NK-92 (cell line): ENCODE measurements around the gene GALNT16.
"Not testable (repeated sequence)": the region's sequence is repeated elsewhere in the genome, so short reads cannot be mapped to it uniquely, and the experiment has no call there.

Source experiments
- DNase-seq: peaks from one replicate; lab custom pipeline; 2025; ENCODE audit not compliant: unreplicated experiment; lab: John Stamatoyannopoulos, UW

Gene GALNT16

GRCh38 chr14:69259168-69259526, 811 bp upstream of the GALNT16 start:
- DNase-seq, result no peak

DNA sequence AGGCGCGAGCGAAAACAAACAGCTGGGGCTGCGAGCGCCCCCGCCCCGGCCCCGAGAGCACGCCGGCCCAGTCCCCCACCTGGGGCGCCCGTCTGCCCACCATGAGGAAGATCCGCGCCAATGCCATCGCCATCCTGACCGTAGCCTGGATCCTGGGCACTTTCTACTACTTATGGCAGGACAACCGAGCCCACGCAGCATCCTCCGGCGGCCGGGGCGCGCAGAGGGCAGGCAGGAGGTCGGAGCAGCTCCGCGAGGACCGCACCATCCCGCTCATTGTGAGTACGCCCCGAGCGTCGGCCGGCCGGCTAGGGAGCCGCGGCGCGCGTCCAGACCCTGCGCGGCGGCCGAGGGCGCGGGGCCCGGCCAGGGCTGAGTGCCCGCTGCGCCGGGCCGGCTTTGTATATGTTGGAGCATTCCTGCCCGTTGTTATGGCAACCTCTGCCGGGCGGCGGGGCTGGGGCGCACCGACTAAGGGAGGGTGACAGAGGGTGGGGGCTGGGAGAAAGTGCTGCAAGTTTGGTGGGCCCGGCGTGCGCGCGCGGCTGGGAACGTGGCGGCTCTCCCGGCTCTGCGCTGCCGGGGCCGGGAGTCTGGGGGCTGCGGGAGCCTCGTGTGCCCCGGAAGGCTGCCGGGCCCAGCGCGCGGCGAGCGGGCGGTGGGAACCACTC, 367 bp downstream of the GALNT16 start:
- no peak for DNase-seq

DNA sequence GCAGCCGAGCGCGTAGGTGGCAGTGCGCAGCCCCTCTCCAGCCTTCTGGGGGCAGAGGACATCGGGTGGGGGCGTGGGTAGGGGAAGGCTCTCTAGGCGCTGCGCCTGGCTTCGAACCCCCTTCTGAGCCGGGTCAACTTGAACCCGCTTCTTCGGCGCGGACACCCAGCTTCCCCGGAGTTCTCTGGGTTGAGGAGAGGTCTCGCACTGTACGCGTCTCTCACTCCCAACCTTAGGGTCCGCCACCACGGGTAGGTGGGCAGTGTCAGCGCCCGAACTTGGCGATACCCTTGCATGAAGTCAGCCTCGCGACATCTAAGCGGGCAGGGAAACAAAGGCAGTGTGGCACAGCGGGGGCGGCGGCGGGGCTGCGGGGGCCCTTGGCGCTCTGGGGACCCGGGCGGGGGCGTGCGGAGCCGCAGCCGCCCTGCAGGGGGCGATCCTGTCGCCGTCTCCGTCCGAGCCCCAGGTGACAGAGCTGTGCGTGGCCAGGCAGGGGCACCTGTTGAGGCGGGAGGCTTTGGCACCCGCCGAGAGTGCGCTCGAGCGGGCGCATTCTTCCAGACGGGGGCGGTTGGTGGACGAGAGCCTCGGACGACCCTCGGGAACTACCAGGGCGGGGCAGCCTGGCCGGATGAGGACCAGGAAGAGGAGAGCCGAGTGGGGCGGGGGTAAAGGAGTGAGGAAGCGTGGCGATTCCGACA, 1.1 kb downstream of the GALNT16 start:
- no peak for DNase-seq

GRCh38 chr14:69261761-69262331, 1.9 kb downstream of the GALNT16 start:
- DNase-seq, result no peak

- no peak for DNase-seq
These were observed 2.6 kb downstream of the GALNT16 start for GRCh38 chr14:69262516-69262915.

GRCh38 chr14:69263364-69263763, 3.4 kb downstream of the GALNT16 start:
- DNase-seq, result no peak

GRCh38 chr14:69263771-69264170, 3.8 kb downstream of the GALNT16 start:
- DNase-seq, result no peak

GRCh38 chr14:69266572-69267345, 6.8 kb downstream of the GALNT16 start:
- DNase-seq, result no peak

GRCh38 chr14:69267492-69267891, 7.5 kb downstream of the GALNT16 start:
- no peak for DNase-seq

- no peak for DNase-seq
These were observed 8.3 kb downstream of the GALNT16 start for GRCh38 chr14:69268223-69268622.

DNA sequence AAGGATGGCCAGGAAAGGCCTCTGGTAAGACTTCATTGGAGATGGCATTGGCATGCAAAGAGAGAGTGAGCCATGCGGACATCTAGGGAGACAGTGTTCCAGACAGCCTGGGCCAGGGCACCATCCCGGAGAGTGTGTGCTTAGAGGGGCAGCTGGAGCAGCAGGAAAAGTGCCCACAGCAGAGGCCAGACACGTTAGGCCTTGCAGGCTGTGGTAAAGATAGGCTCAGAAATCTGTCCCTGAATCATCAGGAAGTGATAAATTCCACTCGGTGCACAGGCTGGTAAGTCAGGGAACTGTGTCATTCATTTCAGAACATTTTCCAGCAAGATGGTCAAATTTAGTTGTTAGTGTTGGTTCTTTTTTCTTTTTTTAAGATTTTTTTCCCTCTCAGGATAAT, 8.8 kb downstream of the GALNT16 start:
- DNase-seq, result no peak

DNA sequence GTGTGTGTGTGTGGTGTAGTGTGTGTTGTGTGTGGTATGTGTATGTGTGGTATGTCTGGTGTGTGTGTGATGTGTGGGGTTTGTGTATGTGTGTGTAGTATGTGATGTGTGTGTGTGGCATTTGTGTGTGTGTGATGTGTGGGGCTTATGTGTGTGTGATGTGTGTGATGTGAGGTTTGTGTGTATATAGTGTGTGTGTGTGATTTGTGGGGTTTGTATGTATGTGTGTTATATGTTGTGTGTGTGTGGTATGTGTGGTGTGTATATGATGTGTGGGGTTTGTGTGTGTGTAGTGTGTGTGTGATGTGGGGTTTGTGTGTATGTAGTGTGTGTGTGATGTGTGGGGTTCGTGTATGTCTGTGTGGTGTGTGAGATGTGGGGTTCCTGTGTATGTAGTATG, 9.4 kb downstream of the GALNT16 start:
- DNase-seq, result no peak

GRCh38 chr14:69270097-69270496, 10.1 kb downstream of the GALNT16 start:
- DNase-seq, result no peak

DNA sequence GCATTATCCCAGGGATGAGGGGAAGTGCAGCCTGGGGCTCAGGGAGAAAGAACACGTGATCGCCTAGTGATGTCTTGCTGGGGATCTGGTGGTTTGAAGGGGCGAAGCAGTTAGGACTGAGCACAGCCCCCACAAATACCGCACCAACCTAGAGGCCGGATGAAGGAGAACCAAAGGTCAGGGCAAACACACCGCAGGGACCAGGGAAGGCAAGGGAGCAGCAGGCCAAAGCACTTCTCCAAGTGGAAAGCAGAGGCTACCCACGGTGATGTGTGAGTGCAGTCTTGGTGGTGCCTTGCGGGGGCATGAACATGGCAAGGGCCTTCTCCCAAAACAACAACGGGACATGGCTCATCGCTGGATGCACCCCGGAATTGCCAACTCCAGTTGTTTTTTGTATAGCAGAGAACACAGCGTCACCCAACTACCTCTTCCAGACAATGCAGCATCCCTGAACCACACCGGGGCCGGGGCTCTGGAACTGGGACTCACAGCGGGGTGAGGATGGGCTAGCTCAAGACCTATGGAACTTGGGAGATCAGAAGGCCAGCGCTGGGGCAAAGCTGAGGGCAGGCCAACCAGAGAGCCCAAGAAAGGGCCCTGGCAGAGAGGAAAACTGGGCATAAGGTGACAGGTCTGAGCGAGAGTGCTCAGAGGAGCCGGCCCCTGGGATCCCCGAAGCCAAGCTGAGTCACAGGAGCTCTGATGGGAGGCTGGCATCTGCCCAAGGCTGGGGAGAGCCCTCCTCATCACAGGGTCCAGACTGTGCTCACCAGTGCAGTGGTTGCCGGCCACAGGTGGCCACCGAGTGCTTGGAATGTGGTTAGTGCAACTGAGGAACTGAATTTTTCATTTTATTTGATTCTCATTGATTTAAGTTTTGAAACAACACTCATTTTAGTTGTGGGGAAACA, 11.1 kb downstream of the GALNT16 start:
- no peak for DNase-seq

GRCh38 chr14:69274321-69274720, 14.4 kb downstream of the GALNT16 start:
- no peak for DNase-seq

GRCh38 chr14:69275331-69275730, 15.4 kb downstream of the GALNT16 start:
- DNase-seq, result no peak

DNA sequence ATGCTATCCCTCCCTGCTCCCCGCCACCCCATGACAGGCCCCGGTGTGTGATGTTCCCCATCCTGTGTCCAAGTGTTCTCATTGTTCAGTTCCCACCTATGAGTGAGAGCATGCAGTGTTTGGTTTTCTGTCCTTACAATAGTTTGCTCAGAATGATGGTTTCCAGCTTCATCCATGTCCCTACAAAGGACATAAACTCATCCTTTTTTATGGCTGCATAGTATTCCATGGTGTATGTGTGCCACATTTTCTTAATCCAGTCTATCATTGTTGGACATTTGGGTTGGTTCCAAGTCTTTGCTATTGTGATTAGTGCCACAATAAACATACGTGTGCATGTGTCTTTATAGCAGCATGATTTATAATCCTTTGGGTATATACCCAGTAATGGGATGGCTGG, 17.4 kb downstream of the GALNT16 start:
- not testable (repeated sequence) for DNase-seq

DNA sequence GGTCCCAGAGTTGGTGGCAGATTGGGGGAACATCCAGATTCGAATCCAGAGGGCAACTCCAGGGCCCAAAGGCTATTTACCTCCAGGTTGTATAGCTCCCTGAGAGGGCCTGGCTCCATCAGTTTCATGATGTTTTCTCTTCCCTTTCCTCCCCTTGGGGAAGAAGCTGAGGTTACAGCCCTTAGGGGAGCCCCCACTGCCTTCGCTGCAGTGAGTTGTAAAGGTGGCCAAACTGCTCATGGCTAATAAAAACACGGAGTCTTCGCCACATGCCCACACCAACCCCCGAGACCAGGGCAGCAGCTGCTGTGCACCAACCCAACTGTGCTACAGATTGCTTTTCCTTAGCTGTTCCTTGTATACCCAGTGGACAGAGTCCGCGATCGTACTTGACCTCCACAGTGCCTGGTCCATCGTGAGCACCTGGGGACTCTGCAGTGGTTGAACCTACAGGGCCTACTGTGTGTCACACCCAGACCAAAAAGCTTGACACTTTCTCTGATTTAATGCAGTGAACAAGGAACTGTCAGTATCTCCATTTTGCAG, 20.9 kb downstream of the GALNT16 start:
- no peak for DNase-seq

DNA sequence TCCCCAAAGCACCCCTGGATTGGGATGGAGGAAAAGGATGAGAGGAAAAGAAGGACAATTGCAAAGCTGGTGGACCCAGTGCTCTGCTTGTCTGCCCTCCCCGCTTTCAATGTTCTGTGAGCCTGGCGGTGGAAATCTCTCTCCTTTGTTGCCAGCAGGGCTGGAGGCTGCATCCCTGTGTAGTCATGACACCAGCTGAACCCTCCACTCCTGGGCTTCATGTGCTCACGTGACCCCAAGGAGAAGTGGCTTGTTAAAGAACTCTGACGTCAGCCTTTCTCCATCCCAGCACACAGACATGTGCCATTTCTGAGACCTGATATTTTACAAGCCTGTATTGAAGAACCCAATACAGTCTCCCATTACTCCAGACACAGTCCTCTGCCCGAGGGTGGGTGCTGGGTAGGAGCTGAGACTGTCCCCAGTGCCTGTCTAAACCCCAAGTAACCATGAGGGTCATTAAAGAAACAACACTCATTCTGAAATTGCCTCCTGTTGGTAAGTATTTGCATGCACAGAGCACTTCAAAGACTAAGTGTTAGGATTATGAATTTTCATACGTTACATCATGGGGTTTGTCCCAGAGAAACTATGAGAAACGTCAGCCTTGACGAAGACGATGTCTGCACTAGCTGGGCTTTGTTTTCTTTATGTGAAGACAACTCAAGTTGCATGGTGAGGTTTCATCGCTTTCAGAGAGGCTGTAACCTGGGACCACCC, 21.7 kb downstream of the GALNT16 start:
- DNase-seq, result no peak

DNA sequence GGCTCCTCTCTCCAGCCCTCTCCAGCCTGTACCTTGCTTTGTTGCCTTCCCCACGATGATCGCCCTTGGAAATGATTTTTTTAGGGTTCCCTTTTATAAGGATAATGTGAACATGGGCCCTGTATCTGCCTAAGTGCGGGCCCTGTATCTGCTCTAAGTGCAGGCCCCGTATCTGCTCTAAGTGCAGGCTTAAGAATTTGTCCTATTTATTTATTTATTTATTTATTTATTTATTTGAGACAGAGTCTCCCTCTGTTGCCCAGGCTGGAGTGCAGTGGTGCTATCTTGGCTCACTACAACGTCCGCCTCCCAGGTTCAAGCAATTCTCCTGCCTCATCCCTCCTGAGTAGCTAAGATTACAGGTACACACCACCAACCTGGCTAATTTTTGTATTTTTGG, 22.5 kb downstream of the GALNT16 start:
- no peak for DNase-seq
